Progenitor cell of endocrine pancreas (in vitro differentiated cells): ENCODE results near the gene SART1. TPM values are rescaled to one million over a fixed set of nuclear protein-coding genes. Genes with fewer than 3 reads are reported as not detected.

Source experiments
- DNase-seq: peaks from one replicate; pipeline ENCODE4 v3.0.0; 2021; ENCODE audit warnings: low spot score; ENCODE audit not compliant: unreplicated experiment
- H3K27ac Mint-ChIP-seq: 2 replicates; pipeline ENCODE4 v1.8.0; 2021; ENCODE audit warnings: mild to moderate bottlenecking, moderate library complexity, mixed read lengths
- H3K27me3 Mint-ChIP-seq: 2 replicates; pipeline ENCODE4 v1.8.0; 2021; ENCODE audit warnings: mixed read lengths
- H3K36me3 Mint-ChIP-seq: 2 replicates; pipeline ENCODE4 v1.8.0; 2022; ENCODE audit warnings: mixed read lengths; ENCODE audit not compliant: insufficient read depth
- H3K4me1 Mint-ChIP-seq: 2 replicates; pipeline ENCODE4 v1.8.0; 2021; ENCODE audit warnings: low read depth, mixed read lengths
- H3K4me3 Mint-ChIP-seq: 2 replicates; pipeline ENCODE4 v1.8.0; 2021; ENCODE audit warnings: low read depth, mild to moderate bottlenecking, moderate library complexity, mixed read lengths
- H3K9me3 Mint-ChIP-seq: 2 replicates; pipeline ENCODE4 v1.8.0; 2021; ENCODE audit warnings: low read depth, mixed read lengths
- CTCF ChIP-seq: fragments of 200-600 bp; sonication (generic); IDR thresholded peaks from one replicate; pipeline ENCODE4 v1.5.0; 2021; ENCODE audit warnings: antibody characterized with exemption, mild to moderate bottlenecking; ENCODE audit not compliant: unreplicated experiment
- total RNA-seq: library from RNA; stranded (reverse); gene quantifications from 2 replicates; pipeline ENCODE4 v1.2.1, GENCODE V29; 2021

The SART1 gene
- total RNA-seq, 1 donor from 2014 or later, result 53.1 TPM

GRCh38 chr11:65965986-65966762 lies 4.6 kb downstream of the SART1 start:
- Mint-ChIP-seq H3K4me1 (peaks cover 13% of the 10 kb centered on the region), H3K27ac (no peak overlapping the region), H3K4me3 (no peak overlapping the region), H3K27me3 (no peaks in the 10 kb centered on the region), H3K36me3 (peaks cover 17% of the 10 kb centered on the region), H3K9me3 (no peaks in the 10 kb centered on the region)
- no peak for TF ChIP-seq CTCF
- DNase-seq, result no peak

GRCh38 chr11:65967329-65967934 lies 5.9 kb downstream of the SART1 start:
- Mint-ChIP-seq H3K36me3 (peaks cover 22% of the 10 kb centered on the region), H3K9me3 (no peaks in the 10 kb centered on the region), H3K4me3 (no peak overlapping the region), H3K27me3 (no peaks in the 10 kb centered on the region), H3K27ac (no peak overlapping the region), H3K4me1 (peaks cover 8% of the 10 kb centered on the region)
- TF ChIP-seq CTCF, result no peak
- no peak for DNase-seq

GRCh38 chr11:65968600-65969482 lies 7.3 kb downstream of the SART1 start:
- no peak overlapping the region for H3K4me3 Mint-ChIP-seq
- no peak for DNase-seq
- H3K4me1 Mint-ChIP-seq, result no peaks in the 10 kb centered on the region
- TF ChIP-seq CTCF, result no peak
- H3K27me3 Mint-ChIP-seq, result no peaks in the 10 kb centered on the region
- peaks cover 23% of the 10 kb centered on the region for H3K36me3 Mint-ChIP-seq
- peak overlapping the region; percentile 50 for H3K27ac Mint-ChIP-seq
- no peaks in the 10 kb centered on the region for H3K9me3 Mint-ChIP-seq

GRCh38 chr11:65972116-65972515 lies 10.6 kb downstream of the SART1 start:
- no peaks in the 10 kb centered on the region for H3K27me3 Mint-ChIP-seq
- TF ChIP-seq CTCF, result no peak

GRCh38 chr11:65973439-65974110 lies 12.0 kb downstream of the SART1 start:
- peaks cover 16% of the 10 kb centered on the region for H3K36me3 Mint-ChIP-seq

More at GRCh38 chr11:65972116-65972515, 10.6 kb downstream of the SART1 start:
- Mint-ChIP-seq H3K4me3 (no peak overlapping the region), H3K27ac (no peak overlapping the region), H3K36me3 (peaks cover 19% of the 10 kb centered on the region), H3K9me3 (no peaks in the 10 kb centered on the region), H3K4me1 (no peaks in the 10 kb centered on the region)
- no peak for DNase-seq

More at GRCh38 chr11:65973439-65974110, 12.0 kb downstream of the SART1 start:
- DNase-seq, result no peak
- Mint-ChIP-seq H3K4me3 (no peak overlapping the region), H3K27me3 (no peaks in the 10 kb centered on the region), H3K4me1 (no peaks in the 10 kb centered on the region), H3K9me3 (no peaks in the 10 kb centered on the region), H3K27ac (no peak overlapping the region)
- TF ChIP-seq CTCF, result no peak
